ENCODE data around the gene USP24.
A peak's percentile ranks its signal among the peaks of the same experiment; 100 is the strongest.

Gene USP24

DNA sequence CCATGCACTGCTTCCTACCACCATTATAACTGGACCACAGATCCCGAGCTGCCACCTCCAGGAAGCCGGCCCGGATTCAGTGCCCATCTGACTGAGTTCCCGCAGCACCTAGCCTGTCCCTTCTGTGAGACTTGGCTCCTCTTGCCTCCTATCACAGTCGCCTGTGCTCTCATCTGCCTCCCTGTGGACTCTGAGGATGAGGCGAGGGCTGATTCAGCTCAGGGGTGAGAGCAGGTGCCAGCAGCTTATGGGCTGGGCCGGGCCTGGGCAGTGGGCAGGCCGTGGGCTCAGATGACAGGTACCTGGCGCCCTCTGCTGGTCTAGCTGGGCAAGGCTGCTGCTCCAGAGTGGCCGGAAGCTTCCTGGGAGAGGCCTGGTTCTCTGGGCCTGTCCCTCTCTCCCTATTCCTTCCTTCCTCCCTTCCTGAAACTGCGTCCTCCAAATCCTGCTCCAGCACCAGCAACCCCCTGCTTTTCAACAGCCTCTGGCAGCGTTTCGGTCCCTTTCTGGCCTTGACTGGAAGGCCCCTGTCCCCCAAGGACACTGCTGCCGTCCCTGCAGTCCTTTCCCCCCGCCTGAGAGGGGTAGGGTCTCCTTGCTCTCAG is 193.1 kb downstream of the USP24 start:
- DNase-seq, result peak; percentile 96

DNA sequence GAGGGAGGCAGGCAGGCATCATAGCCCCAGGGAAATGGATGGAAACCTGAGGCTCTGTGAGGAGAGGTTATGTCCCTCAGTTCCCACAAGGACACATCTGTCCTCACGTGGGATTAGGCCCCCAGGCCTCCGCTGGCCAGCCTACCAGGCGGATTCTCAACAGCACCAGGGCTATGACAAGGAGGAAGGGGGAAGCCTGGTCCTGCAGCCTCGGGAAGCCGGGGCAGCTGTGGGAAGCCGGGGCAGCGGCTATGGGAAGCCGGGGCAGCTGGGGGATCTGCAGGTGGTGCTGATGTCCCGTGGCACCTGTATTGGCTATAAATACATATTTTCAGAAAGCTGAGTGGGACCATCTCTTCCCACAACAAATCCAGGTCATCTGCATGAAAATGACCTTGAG is 196.8 kb downstream of the USP24 start:
- no peak for DNase-seq

Measured in islet precursor cell (in vitro differentiated cells).